A549 (cell line): Measurements from ENCODE around the gene TM4SF4. TPM values are rescaled to one million over a fixed set of nuclear protein-coding genes. Genes with fewer than 3 reads are reported as not detected.

Source experiments
- ATAC-seq, 2 experiments: fragments of 200-7000 bp in 1 of 2; fragments of >200 bp in 1 of 2; cut with Nextera tagmentation in 1 of 2; cut with Tn5 transposase in 1 of 2; 3 replicates each; pipeline versions ENCODE4 v1.8.0 to v1.9.1; 2018 to 2020; ENCODE audit warnings: mild to moderate bottlenecking in 1 of 2, moderate library complexity in 1 of 2
- CTCF ChIA-PET: fragments of 300-600 bp; sonication (Branson Sonifier 250); formaldehyde crosslinking; extraction: SDS; loops from one replicate; lab custom pipeline; 2021; ENCODE audit warnings: antibody characterized with exemption, inconsistent platforms; lab: Yijun Ruan, JAX
- POLR2A ChIA-PET: fragments of 350-600 bp; formaldehyde crosslinking; extraction: SDS; loops from one replicate; lab custom pipeline; 2021; ENCODE audit warnings: antibody characterized with exemption, inconsistent platforms; lab: Yijun Ruan, JAX
- DNase-seq, 2 experiments: peaks; one replicate each; pipeline versions ENCODE4 v3.0.0 to v3.0.0-alpha.2; 2011 to 2016; ENCODE audit warnings: low read depth in 1 of 2, low spot score in 1 of 2
- FAIRE-seq: peaks from 2 replicates; lab custom pipeline; 2011; peaks lifted over from hg19 to GRCh38; lab: Jason Lieb, UNC
- H3K27ac ChIP-seq, 2 experiments: fragments of >200 bp; sonication (Bioruptor Twin); formaldehyde crosslinking; 3 replicates each; pipeline ENCODE4 v1.5.1; 2016 to 2017
- H3K4me1 ChIP-seq: fragments of >200 bp; sonication (Bioruptor Twin); formaldehyde crosslinking; 3 replicates; pipeline ENCODE4 v1.6.1; 2016
- H3K4me2 ChIP-seq: fragments of >200 bp; sonication (Bioruptor Twin); formaldehyde crosslinking; 3 replicates; pipeline ENCODE4 v1.6.1; 2016
- H3K4me3 ChIP-seq: fragments of >200 bp; sonication (Bioruptor Twin); formaldehyde crosslinking; 3 replicates; pipeline ENCODE4 v1.5.1; 2016
- H3K9me3 ChIP-seq: fragments of >200 bp; sonication (Bioruptor Twin); formaldehyde crosslinking; 3 replicates; pipeline ENCODE4 v1.6.1; 2016
- CHD2 ChIP-seq: fragments of 150-350 bp; IDR thresholded peaks from 2 replicates; pipeline ENCODE4 v1.6.1; 2014; ENCODE audit warnings: low read length; ENCODE audit not compliant: partially characterized antibody
- CTCF ChIP-seq: fragments of >200 bp; sonication (Bioruptor Twin); formaldehyde crosslinking; IDR thresholded peaks from 3 replicates; pipeline ENCODE4 v1.5.1; 2016
- E2F6 ChIP-seq: IDR thresholded peaks from 2 replicates; pipeline ENCODE4 v1.6.1; 2012; ENCODE audit warnings: low read depth, borderline replicate concordance
- EHMT2 ChIP-seq: fragments of 200-600 bp; sonication (generic); IDR thresholded peaks from 2 replicates; pipeline ENCODE4 v1.6.1; 2016; ENCODE audit warnings: antibody characterized with exemption, low read depth, mild to moderate bottlenecking, moderate library complexity
- ELK1 ChIP-seq: fragments of 150-350 bp; IDR thresholded peaks from 2 replicates; pipeline ENCODE4 v1.6.1; 2014; ENCODE audit warnings: low read depth, mild to moderate bottlenecking, low read length
- ESRRA ChIP-seq: fragments of 150-350 bp; IDR thresholded peaks from 2 replicates; pipeline ENCODE4 v1.6.1; 2014; ENCODE audit warnings: mild to moderate bottlenecking, low read length, borderline replicate concordance
- FOSB ChIP-seq: fragments of 250-450 bp; sonication (Bioruptor Pico); IDR thresholded peaks from 2 replicates; pipeline ENCODE4 v1.5.0; 2020; ENCODE audit warnings: mild to moderate bottlenecking, moderate library complexity
- MAX ChIP-seq: IDR thresholded peaks from 2 replicates; pipeline ENCODE4 v1.6.1; 2012
- NR3C1 ChIP-seq: fragments of >200 bp; sonication (Bioruptor Twin); formaldehyde crosslinking; IDR thresholded peaks from 3 replicates; pipeline ENCODE4 v1.6.1; 2017
- RCOR1 ChIP-seq: fragments of 150-350 bp; IDR thresholded peaks from 2 replicates; pipeline ENCODE4 v1.6.1; 2014; ENCODE audit warnings: antibody characterized with exemption, low read length, low read depth
- RFX5 ChIP-seq: fragments of 450-650 bp; IDR thresholded peaks from 2 replicates; pipeline ENCODE4 v1.7.1; 2014; ENCODE audit warnings: antibody characterized with exemption, mild to moderate bottlenecking, moderate library complexity
- RNF2 ChIP-seq: fragments of 200-600 bp; sonication (generic); IDR thresholded peaks from 2 replicates; pipeline ENCODE4 v1.6.1; 2016; ENCODE audit warnings: low read depth, mild to moderate bottlenecking, antibody characterized with exemption, moderate library complexity, borderline replicate concordance
- SMC3 ChIP-seq: fragments of >200 bp; sonication (Bioruptor Twin); formaldehyde crosslinking; IDR thresholded peaks from 3 replicates; pipeline ENCODE4 v1.6.1; 2018; ENCODE audit warnings: inconsistent platforms
- SREBF2 ChIP-seq: fragments of 450-650 bp; IDR thresholded peaks from 2 replicates; pipeline ENCODE4 v1.6.1; 2014; ENCODE audit warnings: mild to moderate bottlenecking, moderate library complexity
- TP53 ChIP-seq: fragments of 250-450 bp; sonication (Bioruptor Pico); IDR thresholded peaks from 2 replicates; pipeline ENCODE4 v1.5.0; 2021; ENCODE audit warnings: mild to moderate bottlenecking, moderate library complexity
- USF2 ChIP-seq: fragments of 450-650 bp; IDR thresholded peaks from 2 replicates; pipeline ENCODE4 v1.6.1; 2014; ENCODE audit warnings: antibody characterized with exemption
- ZC3H11A ChIP-seq: fragments of 450-650 bp; IDR thresholded peaks from 2 replicates; pipeline ENCODE4 v1.6.1; 2014; ENCODE audit warnings: antibody characterized with exemption, mild to moderate bottlenecking
- WGBS: methylation state at CpG from one replicate; pipeline ENCODE4 v1.1.6; 2017; ENCODE audit errors: missing lambda C conversion rate; 5-methylcytosine and 5-hydroxymethylcytosine counted together
- polyA plus RNA-seq, 4 experiments: library from polyadenylated mRNA; depleted of rRNA in 3 of 4; stranded (reverse); fragments of >200 nt; fragmentation: RNase III in 1 of 4; extraction: RNeasy Plus Mini Kit Qiagen cat#74134 plus additional on column Dnase treatment in 1 of 4; gene quantifications; 2 replicates in 3 of 4; 3 replicates in 1 of 4; pipeline ENCODE4 v1.2.3, GENCODE V29; 2011 to 2017

Gene TM4SF4
- polyA plus RNA-seq, 2 of the 4 experiments (the other 2 are of a cell fraction): 17.4 to 45.2 TPM

GRCh38 chr3:149453140-149453805 lies 21.2 kb upstream of the TM4SF4 start:
- TF ChIP-seq ESRRA (no peak), SREBF2 (no peak), CTCF (no peak), USF2 (no peak), TP53 (no peak), ZC3H11A (no peak), MAX (no peak), E2F6 (no peak)
- TF ChIP-seq, all 56 proteins: peak for 0
- 85% methylated on average over 1 of the region's 1 CpG for WGBS
- H3K4me1 ChIP-seq: peaks cover 4% of the 10 kb centered on the region
- ChIA-PET POLR2A (no interaction called here), CTCF (interaction anchor here (1.0 kb wide), 1 partner anchor 32 kb away, joined by 3 read pairs; no protein-coding TSS in a partner anchor)
- H3K4me2 ChIP-seq: no peak overlapping the region
- FAIRE-seq (no peak), DNase-seq (no peak), ATAC-seq (no peak)
- H3K27ac ChIP-seq: no peak overlapping the region
- H3K9me3 ChIP-seq: peaks cover 16% of the 10 kb centered on the region
- H3K4me3 ChIP-seq: no peak overlapping the region

- no peak for FAIRE-seq
- H3K9me3 ChIP-seq: peaks cover 16% of the 10 kb centered on the region
- DNase-seq: no peak
- TF ChIP-seq SMC3 (no peak), NR3C1 (no peak), ELK1 (no peak), USF2 (no peak), EHMT2 (no peak), ZC3H11A (no peak), RNF2 (no peak), RFX5 (no peak), TP53 (no peak), ESRRA (no peak), RCOR1 (no peak), FOSB (no peak), E2F6 (no peak), CHD2 (no peak)
- no peak for ATAC-seq
- no peaks in the 10 kb centered on the region for H3K4me1 ChIP-seq
- CTCF ChIA-PET: interaction anchor here (0.6 to 1.4 kb wide), 4 partner anchors 18 to 784 kb away, joined by 3 to 5 read pairs (median 3); no protein-coding TSS in a partner anchor
- POLR2A ChIA-PET: no interaction called here
- no peak overlapping the region for H3K4me2 ChIP-seq
- H3K4me3 ChIP-seq: no peak overlapping the region
- H3K27ac ChIP-seq: no peak overlapping the region
These were observed 19.8 kb upstream of the TM4SF4 start for GRCh38 chr3:149454746-149455145.
